H9 (cell line): ENCODE measurements around the gene FBXO30. TPM values are rescaled to one million over a fixed set of nuclear protein-coding genes. Genes with fewer than 3 reads are reported as not detected.

Experiments used
- DNase-seq: peaks from one replicate; pipeline ENCODE4 v3.0.0-alpha.2; 2017
- H2AFZ ChIP-seq: one replicate; pipeline ENCODE4 v1.6.1; 2013; ENCODE audit warnings: mild to moderate bottlenecking, low read length, control low read depth, moderate library complexity
- H2AK5ac ChIP-seq: 2 replicates; pipeline ENCODE4 v1.6.1; 2013; ENCODE audit warnings: low read length, control low read depth, mixed read lengths; ENCODE audit not compliant: insufficient read length
- H2BK120ac ChIP-seq: one replicate; pipeline ENCODE4 v1.6.1; 2013; ENCODE audit warnings: low read depth, mild to moderate bottlenecking, low read length, control low read depth, inconsistent platforms; ENCODE audit not compliant: poor library complexity, severe bottlenecking
- H2BK12ac ChIP-seq: 2 replicates; pipeline ENCODE4 v1.6.1; 2013; ENCODE audit warnings: low read length, control low read depth, mixed read lengths, low read depth; ENCODE audit not compliant: insufficient read length
- H2BK15ac ChIP-seq: 2 replicates; pipeline ENCODE4 v1.6.1; 2013; ENCODE audit warnings: low read depth, low read length, control low read depth
- H2BK20ac ChIP-seq: one replicate; pipeline ENCODE4 v1.6.1; 2013; ENCODE audit warnings: low read depth, mild to moderate bottlenecking, low read length, control low read depth, inconsistent platforms; ENCODE audit not compliant: poor library complexity, severe bottlenecking
- H2BK5ac ChIP-seq: 2 replicates; pipeline ENCODE4 v1.6.1; 2013; ENCODE audit warnings: low read length, control low read depth, mixed read lengths; ENCODE audit not compliant: insufficient read length
- H3K14ac ChIP-seq: 2 replicates; pipeline ENCODE4 v1.6.1; 2013; ENCODE audit warnings: low read length, control low read depth; ENCODE audit not compliant: insufficient read depth
- H3K18ac ChIP-seq: 2 replicates; pipeline ENCODE4 v1.6.1; 2013; ENCODE audit warnings: low read depth, mild to moderate bottlenecking, mixed read lengths, low read length, control low read depth; ENCODE audit not compliant: insufficient read length
- H3K23ac ChIP-seq: 2 replicates; pipeline ENCODE4 v1.6.1; 2013; ENCODE audit warnings: low read length, control low read depth, mixed read lengths, low read depth; ENCODE audit not compliant: insufficient read length
- H3K23me2 ChIP-seq: 2 replicates; pipeline ENCODE4 v1.6.1; 2013; ENCODE audit warnings: low read depth, mild to moderate bottlenecking, mixed read lengths, low read length, control low read depth; ENCODE audit not compliant: insufficient read length, poor library complexity, severe bottlenecking
- H3K27ac ChIP-seq: 2 replicates; pipeline ENCODE4 v1.5.1; 2013; ENCODE audit warnings: low read length, control low read depth, mixed read lengths, low read depth; ENCODE audit not compliant: insufficient read length
- H3K27me3 ChIP-seq: 2 replicates; pipeline ENCODE4 v1.6.1; 2013; ENCODE audit warnings: low read length, control low read depth, inconsistent platforms; ENCODE audit not compliant: insufficient read depth
- H3K4ac ChIP-seq: 2 replicates; pipeline ENCODE4 v1.6.1; 2013; ENCODE audit warnings: low read depth, mild to moderate bottlenecking, control low read depth, inconsistent platforms, low read length, moderate library complexity
- H3K4me1 ChIP-seq: 2 replicates; pipeline ENCODE4 v1.6.1; 2013; ENCODE audit warnings: low read length, control low read depth, inconsistent platforms; ENCODE audit not compliant: insufficient read depth
- H3K4me2 ChIP-seq: 2 replicates; pipeline ENCODE4 v1.6.1; 2013; ENCODE audit warnings: low read length, control low read depth, mixed read lengths; ENCODE audit not compliant: insufficient read length, insufficient read depth
- H3K56ac ChIP-seq: 2 replicates; pipeline ENCODE4 v1.6.1; 2013; ENCODE audit warnings: low read depth, mild to moderate bottlenecking, mixed read lengths, low read length, control low read depth; ENCODE audit not compliant: insufficient read length
- H3K79me1 ChIP-seq: 2 replicates; pipeline ENCODE4 v1.6.1; 2013; ENCODE audit warnings: low read depth, mild to moderate bottlenecking, moderate library complexity, low read length, control low read depth, inconsistent platforms; ENCODE audit not compliant: insufficient read depth, poor library complexity, severe bottlenecking
- H3K79me2 ChIP-seq: 2 replicates; pipeline ENCODE4 v1.6.1; 2013; ENCODE audit warnings: low read length, control low read depth, inconsistent platforms; ENCODE audit not compliant: insufficient read depth
- H3K9ac ChIP-seq: 2 replicates; pipeline ENCODE4 v1.6.1; 2013; ENCODE audit warnings: low read length, control low read depth, mixed read lengths; ENCODE audit not compliant: insufficient read length; ENCODE audit errors: extremely low read depth
- H3K9me3 ChIP-seq: one replicate; pipeline ENCODE4 v1.6.1; 2013; ENCODE audit warnings: low read depth, low read length, inconsistent platforms; ENCODE audit not compliant: control insufficient read depth
- H3T11ph ChIP-seq: one replicate; pipeline ENCODE4 v1.6.1; 2013; ENCODE audit warnings: mild to moderate bottlenecking, low read length, control low read depth, inconsistent platforms
- H4K20me1 ChIP-seq: one replicate; pipeline ENCODE4 v1.6.1; 2013; ENCODE audit not compliant: control insufficient read depth, insufficient read length, insufficient read depth
- H4K5ac ChIP-seq: 2 replicates; pipeline ENCODE4 v1.6.1; 2013; ENCODE audit warnings: low read depth, mild to moderate bottlenecking, mixed read lengths, low read length, control low read depth; ENCODE audit not compliant: insufficient read length
- H4K8ac ChIP-seq: replicated peaks from 2 replicates; pipeline ENCODE4 v1.6.1; 2013; ENCODE audit warnings: low read length, control low read depth, mixed read lengths, low read depth; ENCODE audit not compliant: insufficient read length
- H4K91ac ChIP-seq: 2 replicates; pipeline ENCODE4 v1.6.1; 2013; ENCODE audit warnings: low read depth, mild to moderate bottlenecking, moderate library complexity, mixed read lengths, low read length, control low read depth; ENCODE audit not compliant: insufficient read length
- H3K27ac Mint-ChIP-seq, 3 experiments: 2 replicates in 2 of 3; 3 replicates in 1 of 3; pipeline ENCODE4 v1.8.0; 2020 to 2021; ENCODE audit warnings: mixed read lengths in 3 of 3, mild to moderate bottlenecking in 1 of 3, moderate library complexity in 1 of 3
- H3K27me3 Mint-ChIP-seq: 2 replicates; pipeline ENCODE4 v1.8.0; 2021; ENCODE audit warnings: low read depth, mild to moderate bottlenecking, moderate library complexity, mixed read lengths
- H3K36me3 Mint-ChIP-seq, 3 experiments: 2 replicates in 2 of 3; 3 replicates in 1 of 3; pipeline ENCODE4 v1.8.0; 2020 to 2021; ENCODE audit warnings: low read depth in 3 of 3, mixed read lengths in 3 of 3; ENCODE audit not compliant: insufficient read depth in 1 of 3
- H3K4me1 Mint-ChIP-seq, 2 experiments: 2 replicates each; pipeline ENCODE4 v1.8.0; 2020; ENCODE audit warnings: mixed read lengths in 2 of 2
- H3K4me3 Mint-ChIP-seq, 2 experiments: 2 replicates in 1 of 2; 3 replicates in 1 of 2; pipeline ENCODE4 v1.8.0; 2020 to 2021; ENCODE audit warnings: mild to moderate bottlenecking in 2 of 2, mixed read lengths in 2 of 2, moderate library complexity in 1 of 2
- H3K9me3 Mint-ChIP-seq, 2 experiments: 2 replicates in 1 of 2; 3 replicates in 1 of 2; pipeline ENCODE4 v1.8.0; 2020; ENCODE audit warnings: mild to moderate bottlenecking in 2 of 2, mixed read lengths in 2 of 2, moderate library complexity in 1 of 2
- WGBS: extraction: QIAGEN DNeasy Blood & Tissue Kit; methylation state at CpG from one replicate; pipeline ENCODE4 v1.1.7; 2013; ENCODE audit warnings: missing lambda C conversion rate, low lambda C conversion rate, mixed read lengths; ENCODE audit not compliant: insufficient read length; ENCODE audit errors: extremely low coverage; 5-methylcytosine and 5-hydroxymethylcytosine counted together
- total RNA-seq: library from RNA; stranded (reverse); gene quantifications from 2 replicates; pipeline ENCODE4 v1.2.1, GENCODE V29; 2021
- TF ChIP-seq, protein P1 (sequence below): fragments of 200-600 bp; sonication (generic); conservative IDR thresholded peaks from 3 replicates; pipeline ENCODE4 v1.8.0; 2021; ENCODE audit warnings: antibody characterized with exemption, mild to moderate bottlenecking

The FBXO30 gene
- total RNA-seq, 1 experiment from 2014 or later, result 16.9 TPM

DNA sequence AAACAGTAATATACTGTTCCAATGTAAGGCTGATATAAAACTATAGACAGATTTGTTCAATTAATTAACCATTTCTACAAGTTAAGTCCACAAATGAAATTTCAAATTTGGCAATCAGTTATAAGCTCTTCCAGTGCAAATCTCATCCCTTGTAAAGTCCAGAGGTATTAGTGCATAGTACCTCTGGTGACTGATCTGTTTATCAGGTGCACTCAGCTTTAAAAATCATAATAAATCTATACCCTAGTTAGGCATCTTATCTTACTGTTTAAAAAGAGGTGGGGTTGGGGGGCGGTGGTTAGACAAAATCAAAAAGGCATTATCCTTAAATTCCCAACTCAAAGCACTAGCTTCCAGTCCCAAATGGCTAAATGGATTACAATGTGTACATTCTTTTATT is 2.9 kb downstream of the FBXO30 start:
- no peak overlapping the region for H3K56ac ChIP-seq
- H2BK120ac ChIP-seq, result no peak overlapping the region
- H4K91ac ChIP-seq, result no peak overlapping the region
- H3K27ac ChIP-seq, result no peak overlapping the region
- H3K23me2 ChIP-seq, result peaks cover 6% of the 10 kb centered on the region
- H3K18ac ChIP-seq, result no peak overlapping the region
- Mint-ChIP-seq H3K4me1 (peaks cover 34 to 42% of the 10 kb centered on the region in 2 experiments), H3K36me3 (peaks cover 2 to 13% (median 3%) of the 10 kb centered on the region in 3 experiments; a peak in 4 of 7 replicates), H3K27ac (no peak overlapping the region), H3K4me3 (peak overlapping the region in 1 of 2 experiments; percentile 62; a peak in 4 of 5 replicates), H3K27me3 (no peaks in the 10 kb centered on the region), H3K9me3 (no peaks in the 10 kb centered on the region)
- H3K4me1 ChIP-seq, result no peaks in the 10 kb centered on the region; the same call in 1 of the 2 replicates
- WGBS, result no CpG with 5 or more reads among the region's 1 CpG
- H3K14ac ChIP-seq, result no peak overlapping the region
- no peak overlapping the region for H2BK5ac ChIP-seq
- no peak overlapping the region for H2AFZ ChIP-seq
- no peak overlapping the region for H3K9ac ChIP-seq
- no peak overlapping the region for H3K4ac ChIP-seq
- no peak overlapping the region for H3T11ph ChIP-seq
- H3K27me3 ChIP-seq, result no peaks in the 10 kb centered on the region
- H3K4me2 ChIP-seq, result no peak overlapping the region
- no peak overlapping the region for H4K5ac ChIP-seq
- no peak overlapping the region for H3K23ac ChIP-seq
- TF ChIP-seq, protein P1, sequence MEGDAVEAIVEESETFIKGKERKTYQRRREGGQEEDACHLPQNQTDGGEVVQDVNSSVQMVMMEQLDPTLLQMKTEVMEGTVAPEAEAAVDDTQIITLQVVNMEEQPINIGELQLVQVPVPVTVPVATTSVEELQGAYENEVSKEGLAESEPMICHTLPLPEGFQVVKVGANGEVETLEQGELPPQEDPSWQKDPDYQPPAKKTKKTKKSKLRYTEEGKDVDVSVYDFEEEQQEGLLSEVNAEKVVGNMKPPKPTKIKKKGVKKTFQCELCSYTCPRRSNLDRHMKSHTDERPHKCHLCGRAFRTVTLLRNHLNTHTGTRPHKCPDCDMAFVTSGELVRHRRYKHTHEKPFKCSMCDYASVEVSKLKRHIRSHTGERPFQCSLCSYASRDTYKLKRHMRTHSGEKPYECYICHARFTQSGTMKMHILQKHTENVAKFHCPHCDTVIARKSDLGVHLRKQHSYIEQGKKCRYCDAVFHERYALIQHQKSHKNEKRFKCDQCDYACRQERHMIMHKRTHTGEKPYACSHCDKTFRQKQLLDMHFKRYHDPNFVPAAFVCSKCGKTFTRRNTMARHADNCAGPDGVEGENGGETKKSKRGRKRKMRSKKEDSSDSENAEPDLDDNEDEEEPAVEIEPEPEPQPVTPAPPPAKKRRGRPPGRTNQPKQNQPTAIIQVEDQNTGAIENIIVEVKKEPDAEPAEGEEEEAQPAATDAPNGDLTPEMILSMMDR, result no peak
- no peak overlapping the region for H2BK12ac ChIP-seq
- H3K9me3 ChIP-seq, result no peaks in the 10 kb centered on the region
- no peaks in the 10 kb centered on the region for H4K20me1 ChIP-seq
- no peak overlapping the region for H2BK20ac ChIP-seq
- no peak overlapping the region for H2AK5ac ChIP-seq
- no peak overlapping the region for H4K8ac ChIP-seq
- H2BK15ac ChIP-seq, result no peak overlapping the region
- H3K79me1 ChIP-seq, result no peaks in the 10 kb centered on the region
- H3K79me2 ChIP-seq, result peaks cover 26% of the 10 kb centered on the region; the same call in 1 of the 2 replicates
- no peak for DNase-seq
